SK-N-SH treated with all-trans-retinoic acid at 6 μM for 48 hours (cell line): ENCODE results near the gene PRCC.

Experiments
- ATAC-seq: fragments of 200-7000 bp; cut with Tn5 transposase; 3 replicates; pipeline ENCODE4 v1.9.1; 2020; ENCODE audit warnings: mild to moderate bottlenecking, moderate library complexity
- ARNTL ChIP-seq: fragments of 450-650 bp; formaldehyde crosslinking; IDR thresholded peaks from 2 replicates; pipeline ENCODE4 v1.5.0; 2020; ENCODE audit warnings: low read depth, mild to moderate bottlenecking, moderate library complexity, borderline replicate concordance
- BACH2 ChIP-seq: fragments of 250-450 bp; sonication (Bioruptor Pico); IDR thresholded peaks from 2 replicates; pipeline ENCODE4 v1.9.0; 2021; ENCODE audit warnings: mild to moderate bottlenecking, borderline replicate concordance
- CSDC2 ChIP-seq: fragments of 250-450 bp; sonication (Bioruptor Pico); IDR thresholded peaks from 2 replicates; pipeline ENCODE4 v1.5.0; 2020; ENCODE audit warnings: mild to moderate bottlenecking, moderate library complexity
- ESRRG ChIP-seq: fragments of 250-450 bp; sonication (Bioruptor Pico); IDR thresholded peaks from 2 replicates; pipeline ENCODE4 v1.6.1; 2021; ENCODE audit warnings: mild to moderate bottlenecking
- ISL1 ChIP-seq: fragments of 250-450 bp; sonication (Bioruptor Pico); IDR thresholded peaks from 2 replicates; pipeline ENCODE4 v2.1.2; 2022; ENCODE audit warnings: mild to moderate bottlenecking, moderate library complexity
- OSR1 ChIP-seq: fragments of 250-450 bp; sonication (Bioruptor Pico); IDR thresholded peaks from 2 replicates; pipeline ENCODE4 v1.8.0; 2022; ENCODE audit warnings: moderate library complexity, mild to moderate bottlenecking, inconsistent platforms
- PATZ1 ChIP-seq: fragments of 250-450 bp; sonication (Bioruptor Pico); IDR thresholded peaks from 2 replicates; pipeline ENCODE4 v1.8.0; 2020; ENCODE audit warnings: mild to moderate bottlenecking, moderate library complexity, borderline replicate concordance
- PPARA ChIP-seq: fragments of 250-450 bp; sonication (Bioruptor Pico); IDR thresholded peaks from 2 replicates; pipeline ENCODE4 v1.5.0; 2020; ENCODE audit warnings: mild to moderate bottlenecking, borderline replicate concordance
- RARB ChIP-seq: fragments of 250-450 bp; sonication (Bioruptor Pico); IDR thresholded peaks from 2 replicates; pipeline ENCODE4 v1.8.0; 2021; ENCODE audit warnings: mild to moderate bottlenecking, moderate library complexity
- SNAI2 ChIP-seq: fragments of 250-450 bp; sonication (Bioruptor Pico); IDR thresholded peaks from 2 replicates; pipeline ENCODE4 v1.5.0; 2020; ENCODE audit warnings: mild to moderate bottlenecking, moderate library complexity
- TCF4 ChIP-seq: fragments of 250-450 bp; sonication (Bioruptor Pico); IDR thresholded peaks from 2 replicates; pipeline ENCODE4 v1.8.0; 2021; ENCODE audit warnings: mild to moderate bottlenecking, moderate library complexity, borderline replicate concordance
- TOX ChIP-seq: fragments of 250-450 bp; sonication (Bioruptor Pico); IDR thresholded peaks from 2 replicates; pipeline ENCODE4 v1.8.0; 2021; ENCODE audit warnings: mild to moderate bottlenecking, moderate library complexity, borderline replicate concordance
- ZC3H10 ChIP-seq: fragments of 250-450 bp; sonication (Bioruptor Pico); IDR thresholded peaks from 2 replicates; pipeline ENCODE4 v1.5.1; 2021; ENCODE audit warnings: mild to moderate bottlenecking, moderate library complexity
- ZFP3 ChIP-seq: fragments of 250-450 bp; sonication (Bioruptor Pico); IDR thresholded peaks from 2 replicates; pipeline ENCODE4 v1.5.0; 2020; ENCODE audit warnings: mild to moderate bottlenecking, moderate library complexity
- ZFP30 ChIP-seq: fragments of 450-650 bp; formaldehyde crosslinking; IDR thresholded peaks from 2 replicates; pipeline ENCODE4 v1.5.0; 2022; ENCODE audit warnings: mild to moderate bottlenecking, moderate library complexity
- ZNF565 ChIP-seq: fragments of 450-650 bp; formaldehyde crosslinking; conservative IDR thresholded peaks from 2 replicates; pipeline ENCODE4 v1.5.0; 2020; ENCODE audit warnings: low read depth, mild to moderate bottlenecking, moderate library complexity
- ZNF70 ChIP-seq: fragments of 450-650 bp; formaldehyde crosslinking; IDR thresholded peaks from 2 replicates; pipeline ENCODE4 v1.5.0; 2020; ENCODE audit warnings: mild to moderate bottlenecking, moderate library complexity
- ZNF8 ChIP-seq: fragments of 450-650 bp; formaldehyde crosslinking; IDR thresholded peaks from 2 replicates; pipeline ENCODE4 v1.5.0; 2020; ENCODE audit warnings: mild to moderate bottlenecking, moderate library complexity
- TF ChIP-seq, protein P1 (sequence below): fragments of 250-450 bp; sonication (Bioruptor Pico); IDR thresholded peaks from 2 replicates; pipeline ENCODE4 v1.5.0; 2020; ENCODE audit warnings: mild to moderate bottlenecking, moderate library complexity
- TF ChIP-seq, protein P2 (sequence below): fragments of 250-450 bp; sonication (Bioruptor Pico); IDR thresholded peaks from 2 replicates; pipeline ENCODE4 v1.5.1; 2021; ENCODE audit warnings: mild to moderate bottlenecking, moderate library complexity
- TF ChIP-seq, protein P3 (sequence below): fragments of 250-450 bp; sonication (Bioruptor Pico); IDR thresholded peaks from 2 replicates; pipeline ENCODE4 v1.5.1; 2020; ENCODE audit warnings: low read depth, mild to moderate bottlenecking, moderate library complexity

PRCC gene

GRCh38 chr1:156806512-156807440 lies 39.4 kb downstream of the PRCC start:
- no peak for ATAC-seq
- TF ChIP-seq BACH2 (CRISPR knock-in tag) = no peak
- TF ChIP-seq ARNTL = no peak
- TF ChIP-seq ZNF70 (CRISPR knock-in tag) = no peak
- no peak for TF ChIP-seq PPARA
- TF ChIP-seq PATZ1 (CRISPR knock-in tag) = no peak

DNA sequence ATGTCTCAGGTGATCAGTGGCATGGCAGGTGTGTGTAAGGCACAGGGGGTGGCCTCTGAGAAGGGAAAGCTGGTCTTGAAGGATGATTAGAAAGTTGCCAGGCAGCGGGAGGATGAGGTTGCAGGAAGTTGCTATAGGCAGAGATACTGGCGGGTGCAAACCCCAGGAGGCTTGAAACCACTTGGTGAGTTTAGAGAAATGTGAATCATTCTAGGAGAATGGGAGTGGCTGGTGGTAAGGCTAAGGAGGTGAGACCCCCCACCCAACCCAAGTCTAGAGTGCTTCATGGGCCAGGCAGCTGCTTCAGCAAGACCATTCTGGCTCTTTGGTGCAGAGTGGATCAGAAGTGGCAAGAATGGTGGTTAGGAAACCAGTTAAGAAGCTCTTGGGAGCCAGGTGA lies 40.3 kb downstream of the PRCC start:
- no peak for ATAC-seq
- TF ChIP-seq CSDC2 (CRISPR knock-in tag) (no peak), TOX (CRISPR knock-in tag) (no peak), ESRRG (CRISPR knock-in tag) (no peak), PPARA (no peak), RARB (CRISPR knock-in tag) (no peak), TCF4 (no peak), SNAI2 (CRISPR knock-in tag) (no peak), ARNTL (no peak), ZC3H10 (CRISPR knock-in tag) (no peak), OSR1 (CRISPR knock-in tag) (no peak), PATZ1 (CRISPR knock-in tag) (no peak), ZFP30 (no peak), ZNF70 (CRISPR knock-in tag) (no peak), ISL1 (CRISPR knock-in tag) (no peak), ZFP3 (no peak), ZNF8 (CRISPR knock-in tag) (no peak)
- TF ChIP-seq, protein P1, sequence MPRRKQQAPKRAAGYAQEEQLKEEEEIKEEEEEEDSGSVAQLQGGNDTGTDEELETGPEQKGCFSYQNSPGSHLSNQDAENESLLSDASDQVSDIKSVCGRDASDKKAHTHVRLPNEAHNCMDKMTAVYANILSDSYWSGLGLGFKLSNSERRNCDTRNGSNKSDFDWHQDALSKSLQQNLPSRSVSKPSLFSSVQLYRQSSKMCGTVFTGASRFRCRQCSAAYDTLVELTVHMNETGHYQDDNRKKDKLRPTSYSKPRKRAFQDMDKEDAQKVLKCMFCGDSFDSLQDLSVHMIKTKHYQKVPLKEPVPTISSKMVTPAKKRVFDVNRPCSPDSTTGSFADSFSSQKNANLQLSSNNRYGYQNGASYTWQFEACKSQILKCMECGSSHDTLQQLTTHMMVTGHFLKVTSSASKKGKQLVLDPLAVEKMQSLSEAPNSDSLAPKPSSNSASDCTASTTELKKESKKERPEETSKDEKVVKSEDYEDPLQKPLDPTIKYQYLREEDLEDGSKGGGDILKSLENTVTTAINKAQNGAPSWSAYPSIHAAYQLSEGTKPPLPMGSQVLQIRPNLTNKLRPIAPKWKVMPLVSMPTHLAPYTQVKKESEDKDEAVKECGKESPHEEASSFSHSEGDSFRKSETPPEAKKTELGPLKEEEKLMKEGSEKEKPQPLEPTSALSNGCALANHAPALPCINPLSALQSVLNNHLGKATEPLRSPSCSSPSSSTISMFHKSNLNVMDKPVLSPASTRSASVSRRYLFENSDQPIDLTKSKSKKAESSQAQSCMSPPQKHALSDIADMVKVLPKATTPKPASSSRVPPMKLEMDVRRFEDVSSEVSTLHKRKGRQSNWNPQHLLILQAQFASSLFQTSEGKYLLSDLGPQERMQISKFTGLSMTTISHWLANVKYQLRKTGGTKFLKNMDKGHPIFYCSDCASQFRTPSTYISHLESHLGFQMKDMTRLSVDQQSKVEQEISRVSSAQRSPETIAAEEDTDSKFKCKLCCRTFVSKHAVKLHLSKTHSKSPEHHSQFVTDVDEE = no peak
- TF ChIP-seq, protein P2, sequence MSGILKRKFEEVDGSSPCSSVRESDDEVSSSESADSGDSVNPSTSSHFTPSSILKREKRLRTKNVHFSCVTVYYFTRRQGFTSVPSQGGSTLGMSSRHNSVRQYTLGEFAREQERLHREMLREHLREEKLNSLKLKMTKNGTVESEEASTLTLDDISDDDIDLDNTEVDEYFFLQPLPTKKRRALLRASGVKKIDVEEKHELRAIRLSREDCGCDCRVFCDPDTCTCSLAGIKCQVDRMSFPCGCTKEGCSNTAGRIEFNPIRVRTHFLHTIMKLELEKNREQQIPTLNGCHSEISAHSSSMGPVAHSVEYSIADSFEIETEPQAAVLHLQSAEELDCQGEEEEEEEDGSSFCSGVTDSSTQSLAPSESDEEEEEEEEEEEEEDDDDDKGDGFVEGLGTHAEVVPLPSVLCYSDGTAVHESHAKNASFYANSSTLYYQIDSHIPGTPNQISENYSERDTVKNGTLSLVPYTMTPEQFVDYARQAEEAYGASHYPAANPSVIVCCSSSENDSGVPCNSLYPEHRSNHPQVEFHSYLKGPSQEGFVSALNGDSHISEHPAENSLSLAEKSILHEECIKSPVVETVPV (CRISPR knock-in tag) = no peak

DNA sequence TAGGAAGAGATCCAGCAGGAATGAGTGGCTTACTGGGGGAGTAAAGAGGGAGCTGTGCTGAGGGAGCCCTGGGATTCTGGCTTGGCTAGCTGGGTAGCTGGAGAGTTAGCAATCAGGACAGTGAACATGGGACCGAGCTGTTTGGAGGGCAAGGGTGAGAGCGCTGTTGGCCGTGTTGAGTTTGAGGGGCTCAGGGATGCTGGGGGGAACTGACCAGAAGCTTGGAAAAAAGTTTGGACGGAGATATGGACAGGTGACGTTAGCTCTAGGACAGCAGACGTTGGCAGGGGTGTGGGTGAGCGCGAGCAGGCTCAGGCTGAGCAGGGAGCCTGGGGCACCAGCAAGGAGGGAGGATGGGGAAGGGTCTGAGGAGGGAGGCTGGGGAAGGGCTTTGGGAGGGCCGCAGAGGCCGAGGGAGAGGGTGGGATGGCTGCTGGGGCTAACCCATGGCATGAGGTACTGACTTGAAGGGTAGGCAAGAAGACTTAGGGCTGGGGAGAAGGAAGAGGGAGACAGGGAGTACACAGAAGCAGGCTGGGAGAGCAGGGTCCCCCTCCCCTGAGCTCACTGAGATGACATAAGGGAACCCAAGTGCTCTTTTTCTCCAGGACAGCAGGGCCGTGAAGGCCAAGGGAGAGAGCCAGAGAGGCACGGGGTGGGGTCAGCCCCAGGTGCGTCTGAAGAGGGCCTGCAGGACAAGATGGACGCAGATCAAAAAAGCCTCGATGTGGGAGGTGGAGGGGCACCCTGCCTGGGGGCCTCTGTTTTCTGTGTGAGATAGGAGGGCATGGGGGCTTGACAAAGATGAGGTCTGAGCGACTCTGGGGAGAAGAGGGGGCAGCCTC lies 41.1 kb downstream of the PRCC start:
- ATAC-seq = no peak
- TF ChIP-seq, protein P3, sequence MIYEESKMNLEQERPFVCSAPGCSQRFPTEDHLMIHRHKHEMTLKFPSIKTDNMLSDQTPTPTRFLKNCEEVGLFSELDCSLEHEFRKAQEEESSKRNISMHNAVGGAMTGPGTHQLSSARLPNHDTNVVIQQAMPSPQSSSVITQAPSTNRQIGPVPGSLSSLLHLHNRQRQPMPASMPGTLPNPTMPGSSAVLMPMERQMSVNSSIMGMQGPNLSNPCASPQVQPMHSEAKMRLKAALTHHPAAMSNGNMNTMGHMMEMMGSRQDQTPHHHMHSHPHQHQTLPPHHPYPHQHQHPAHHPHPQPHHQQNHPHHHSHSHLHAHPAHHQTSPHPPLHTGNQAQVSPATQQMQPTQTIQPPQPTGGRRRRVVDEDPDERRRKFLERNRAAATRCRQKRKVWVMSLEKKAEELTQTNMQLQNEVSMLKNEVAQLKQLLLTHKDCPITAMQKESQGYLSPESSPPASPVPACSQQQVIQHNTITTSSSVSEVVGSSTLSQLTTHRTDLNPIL = no peak
- no peak for TF ChIP-seq PATZ1 (CRISPR knock-in tag)
- TF ChIP-seq, protein P2 (CRISPR knock-in tag) = no peak
- no peak for TF ChIP-seq ZFP3
- TF ChIP-seq OSR1 (CRISPR knock-in tag) = no peak
- no peak for TF ChIP-seq PPARA
- no peak for TF ChIP-seq ARNTL
- no peak for TF ChIP-seq ZC3H10 (CRISPR knock-in tag)
- TF ChIP-seq TOX (CRISPR knock-in tag) = no peak
- TF ChIP-seq ZNF565 = no peak
- TF ChIP-seq ZNF70 (CRISPR knock-in tag) = no peak
